Effector memory CD8-positive, alpha-beta T cell (primary cell): Measurements from ENCODE around the gene VPS13A.
A peak's percentile ranks its signal among the peaks of the same experiment; 100 is the strongest.

Experiments used
- ATAC-seq: fragments of 150-1000 bp; cut with Tn5 transposase; replicated peaks from 2 replicates; pipeline ENCODE4 v1.10.0; 2021; ENCODE audit warnings: mild to moderate bottlenecking, moderate library complexity
- DNase-seq, 3 experiments: peaks; one replicate each; pipeline ENCODE4 v3.0.0; 2021
- H3K27ac Mint-ChIP-seq, 2 donors: one replicate each; pipeline ENCODE4 v1.8.0; 2022; ENCODE audit warnings: mild to moderate bottlenecking in 2 of 2, mixed read lengths in 2 of 2, moderate library complexity in 2 of 2
- H3K27me3 Mint-ChIP-seq, 2 donors: one replicate each; pipeline ENCODE4 v1.8.0; 2022; ENCODE audit warnings: mixed read lengths in 2 of 2
- H3K36me3 Mint-ChIP-seq: one replicate; pipeline ENCODE4 v1.8.0; 2022; ENCODE audit warnings: mild to moderate bottlenecking, moderate library complexity, mixed read lengths; ENCODE audit not compliant: insufficient read depth
- H3K4me1 Mint-ChIP-seq, 2 donors: one replicate each; pipeline ENCODE4 v1.8.0; 2022; ENCODE audit warnings: low read depth in 2 of 2, mixed read lengths in 2 of 2
- H3K4me3 Mint-ChIP-seq, 2 donors: one replicate each; pipeline ENCODE4 v1.8.0; 2022; ENCODE audit warnings: mild to moderate bottlenecking in 2 of 2, mixed read lengths in 2 of 2, moderate library complexity in 2 of 2
- H3K9me3 Mint-ChIP-seq, 2 donors: one replicate each; pipeline ENCODE4 v1.8.0; 2022; ENCODE audit warnings: mixed read lengths in 2 of 2

The VPS13A gene

GRCh38 chr9:77290373-77290772 is 113.0 kb downstream of the VPS13A start:
- ATAC-seq (no peak), DNase-seq (no peak)
- Mint-ChIP-seq H3K4me3 (no peak overlapping the region), H3K27ac (peak overlapping the region in 1 of 2 donors; percentile 12), H3K9me3 (peaks cover 0 to 2% of the 10 kb centered on the region in 2 donors), H3K4me1 (no peaks in the 10 kb centered on the region), H3K27me3 (no peaks in the 10 kb centered on the region), H3K36me3 (no peaks in the 10 kb centered on the region)

- no peak for DNase-seq
- Mint-ChIP-seq H3K4me3 (no peak overlapping the region), H3K27me3 (no peaks in the 10 kb centered on the region), H3K4me1 (no peaks in the 10 kb centered on the region), H3K27ac (peak overlapping the region in 1 of 2 donors; percentile 27), H3K36me3 (no peaks in the 10 kb centered on the region), H3K9me3 (peaks cover 0 to 2% of the 10 kb centered on the region in 2 donors)
- no peak for ATAC-seq
These were observed 114.4 kb downstream of the VPS13A start for GRCh38 chr9:77291714-77292113.

- no peak overlapping the region for H3K27ac Mint-ChIP-seq
- H3K4me1 Mint-ChIP-seq = no peaks in the 10 kb centered on the region
- no peak overlapping the region for H3K4me3 Mint-ChIP-seq
- ATAC-seq (no peak), DNase-seq (no peak)
- no peaks in the 10 kb centered on the region for H3K9me3 Mint-ChIP-seq
- H3K27me3 Mint-ChIP-seq = no peaks in the 10 kb centered on the region
- H3K36me3 Mint-ChIP-seq = no peaks in the 10 kb centered on the region
These were observed 116.6 kb downstream of the VPS13A start for GRCh38 chr9:77293949-77294348.

DNA sequence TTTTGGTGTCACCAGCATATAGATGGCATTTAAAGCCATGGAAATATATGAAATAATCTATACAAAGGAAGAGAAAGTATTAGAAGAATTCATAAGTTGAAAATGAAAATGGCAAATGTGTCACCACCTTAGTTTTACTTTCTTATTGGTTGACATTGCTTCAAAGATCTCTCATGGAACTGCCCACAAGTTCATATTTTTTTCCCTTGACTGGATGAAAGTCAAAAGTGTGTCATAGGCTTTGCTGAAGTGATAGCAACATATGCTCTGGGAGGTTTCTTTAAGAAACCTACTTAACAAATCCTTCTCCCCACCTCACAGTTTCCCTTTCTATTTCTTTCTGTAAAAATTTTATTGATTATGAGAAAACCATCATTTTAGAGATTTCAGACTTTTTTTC is 127.2 kb downstream of the VPS13A start:
- H3K36me3 Mint-ChIP-seq = peaks cover 13% of the 10 kb centered on the region
- DNase-seq (no peak), ATAC-seq (no peak)

GRCh38 chr9:77305622-77306400 is 128.5 kb downstream of the VPS13A start:
- DNase-seq (no peak), ATAC-seq (no peak)
- H3K4me1 Mint-ChIP-seq = peaks cover 0 to 5% of the 10 kb centered on the region in 2 donors
- H3K9me3 Mint-ChIP-seq = no peaks in the 10 kb centered on the region
- H3K27me3 Mint-ChIP-seq = no peaks in the 10 kb centered on the region
- H3K27ac Mint-ChIP-seq = peak overlapping the region in 1 of 2 donors; percentile 8
- peaks cover 19% of the 10 kb centered on the region for H3K36me3 Mint-ChIP-seq
- H3K4me3 Mint-ChIP-seq = no peak overlapping the region

More for the DNA sequence above, 127.2 kb downstream of the VPS13A start:
- no peak overlapping the region for H3K27ac Mint-ChIP-seq
- H3K9me3 Mint-ChIP-seq = no peaks in the 10 kb centered on the region
- H3K4me3 Mint-ChIP-seq = no peak overlapping the region
- H3K4me1 Mint-ChIP-seq = peaks cover 0 to 5% of the 10 kb centered on the region in 2 donors
- no peaks in the 10 kb centered on the region for H3K27me3 Mint-ChIP-seq

DNA sequence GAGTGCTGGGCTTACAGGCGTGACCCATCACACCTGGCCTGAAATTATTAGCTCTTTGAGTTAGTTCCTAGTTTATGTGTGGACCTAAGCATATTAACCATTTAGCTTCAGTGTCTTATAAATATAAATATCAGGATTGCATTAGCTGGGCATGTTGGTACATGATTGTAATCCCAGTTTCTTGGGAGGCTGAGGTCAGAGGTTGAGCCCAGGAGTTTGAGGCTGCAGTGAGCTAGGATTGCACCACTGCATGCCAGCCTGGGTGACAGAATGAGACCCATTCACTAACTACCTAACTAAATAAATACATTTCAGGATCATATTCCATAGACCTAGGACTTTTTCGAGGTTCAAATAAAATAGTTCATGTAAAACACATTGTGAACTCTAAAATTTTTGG is 129.8 kb downstream of the VPS13A start:
- Mint-ChIP-seq H3K36me3 (peaks cover 23% of the 10 kb centered on the region), H3K27ac (no peak overlapping the region), H3K27me3 (no peaks in the 10 kb centered on the region), H3K9me3 (no peaks in the 10 kb centered on the region), H3K4me3 (no peak overlapping the region), H3K4me1 (peaks cover 0 to 5% of the 10 kb centered on the region in 2 donors)
- ATAC-seq = no peak
- DNase-seq = no peak

DNA sequence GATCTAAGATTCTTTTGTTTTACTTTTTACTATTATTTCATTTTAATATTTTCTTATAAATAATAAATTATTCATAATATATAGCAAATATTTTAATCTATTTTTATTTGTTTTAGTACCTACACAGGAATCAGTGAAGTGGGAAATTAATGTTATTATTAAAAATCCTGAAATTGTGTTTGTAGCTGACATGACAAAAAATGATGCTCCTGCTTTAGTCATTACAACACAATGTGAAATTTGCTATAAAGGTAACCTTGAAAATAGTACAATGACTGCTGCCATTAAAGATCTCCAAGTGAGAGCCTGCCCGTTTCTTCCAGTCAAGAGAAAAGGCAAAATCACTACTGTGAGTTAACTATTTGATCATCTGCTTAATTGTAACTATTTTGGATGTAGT is 138.7 kb downstream of the VPS13A start:
- H3K27me3 Mint-ChIP-seq = no peaks in the 10 kb centered on the region
- no peaks in the 10 kb centered on the region for H3K4me1 Mint-ChIP-seq
- no peaks in the 10 kb centered on the region for H3K9me3 Mint-ChIP-seq
- DNase-seq (no peak), ATAC-seq (no peak)
- peaks cover 18% of the 10 kb centered on the region for H3K36me3 Mint-ChIP-seq
- no peak overlapping the region for H3K27ac Mint-ChIP-seq
- H3K4me3 Mint-ChIP-seq = no peak overlapping the region

GRCh38 chr9:77325058-77325457 is 147.7 kb downstream of the VPS13A start:
- ATAC-seq = no peak
- H3K4me1 Mint-ChIP-seq = no peaks in the 10 kb centered on the region
- H3K27me3 Mint-ChIP-seq = no peaks in the 10 kb centered on the region
- DNase-seq = no peak
- H3K27ac Mint-ChIP-seq = peak overlapping the region in 1 of 2 donors; percentile 12
- no peaks in the 10 kb centered on the region for H3K9me3 Mint-ChIP-seq
- H3K36me3 Mint-ChIP-seq = peaks cover 22% of the 10 kb centered on the region
- no peak overlapping the region for H3K4me3 Mint-ChIP-seq

- Mint-ChIP-seq H3K4me1 (no peaks in the 10 kb centered on the region), H3K36me3 (peaks cover 6% of the 10 kb centered on the region), H3K27me3 (no peaks in the 10 kb centered on the region), H3K27ac (no peak overlapping the region), H3K4me3 (no peak overlapping the region), H3K9me3 (no peaks in the 10 kb centered on the region)
- ATAC-seq = no peak
- DNase-seq = no peak
These were observed 150.8 kb downstream of the VPS13A start for GRCh38 chr9:77328102-77328501.

- Mint-ChIP-seq H3K4me1 (no peaks in the 10 kb centered on the region), H3K27ac (no peak overlapping the region), H3K9me3 (peaks cover 0 to 5% of the 10 kb centered on the region in 2 donors), H3K4me3 (no peak overlapping the region), H3K36me3 (peaks cover 35% of the 10 kb centered on the region), H3K27me3 (no peaks in the 10 kb centered on the region)
- ATAC-seq = no peak
- DNase-seq = no peak
These were observed 192.7 kb downstream of the VPS13A start for GRCh38 chr9:77370064-77370463.

DNA sequence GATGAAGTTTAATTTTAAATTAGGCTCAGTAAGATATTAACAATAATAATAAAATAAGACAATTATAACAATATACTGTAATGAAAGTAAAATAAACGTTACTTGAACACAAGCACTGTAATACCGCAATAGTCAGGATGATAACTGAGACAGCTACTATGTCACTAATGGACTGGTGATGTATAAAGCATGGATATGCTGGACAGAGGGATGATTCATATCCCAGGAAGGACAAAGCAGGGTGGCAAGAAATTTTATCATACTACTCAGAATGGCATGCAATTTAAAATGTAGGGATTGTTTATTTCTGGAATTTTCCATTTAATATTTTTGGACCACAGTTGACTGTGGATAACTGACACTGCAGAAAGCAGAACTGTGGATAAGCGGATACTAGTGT is 196.9 kb downstream of the VPS13A start:
- Mint-ChIP-seq H3K27me3 (no peaks in the 10 kb centered on the region), H3K4me3 (no peak overlapping the region), H3K36me3 (peaks cover 19% of the 10 kb centered on the region), H3K4me1 (peaks cover 0 to 5% of the 10 kb centered on the region in 2 donors), H3K9me3 (peaks cover 0 to 5% of the 10 kb centered on the region in 2 donors), H3K27ac (no peak overlapping the region)
- no peak for ATAC-seq
- no peak for DNase-seq

- Mint-ChIP-seq H3K27ac (no peak overlapping the region), H3K27me3 (no peaks in the 10 kb centered on the region), H3K4me3 (no peak overlapping the region), H3K9me3 (peaks cover 0 to 2% of the 10 kb centered on the region in 2 donors), H3K4me1 (peaks cover 0 to 5% of the 10 kb centered on the region in 2 donors), H3K36me3 (peaks cover 3% of the 10 kb centered on the region)
- ATAC-seq = no peak
- no peak for DNase-seq
These were observed 198.7 kb downstream of the VPS13A start for GRCh38 chr9:77375956-77376532.

GRCh38 chr9:77384406-77384805 is 207.1 kb downstream of the VPS13A start:
- no peak for DNase-seq
- H3K27ac Mint-ChIP-seq = no peak overlapping the region
- H3K4me3 Mint-ChIP-seq = no peak overlapping the region
- H3K27me3 Mint-ChIP-seq = no peaks in the 10 kb centered on the region
- H3K9me3 Mint-ChIP-seq = no peaks in the 10 kb centered on the region
- no peak for ATAC-seq
- no peaks in the 10 kb centered on the region for H3K4me1 Mint-ChIP-seq
- no peaks in the 10 kb centered on the region for H3K36me3 Mint-ChIP-seq

GRCh38 chr9:77386187-77386586 is 208.9 kb downstream of the VPS13A start:
- Mint-ChIP-seq H3K9me3 (no peaks in the 10 kb centered on the region), H3K36me3 (peaks cover 2% of the 10 kb centered on the region), H3K27ac (no peak overlapping the region), H3K4me1 (no peaks in the 10 kb centered on the region), H3K27me3 (no peaks in the 10 kb centered on the region), H3K4me3 (no peak overlapping the region)
- DNase-seq = no peak
- no peak for ATAC-seq
